HTERT RPE-1 (cell line): Measurements from ENCODE around the gene WDR13.

Experiments
- in situ Hi-C: fragments of 300-500 bp; cut with MboI; formaldehyde crosslinking; loops from 4 replicates; pipeline ENCODE4 v1.14.3; 2020; ENCODE audit warnings: low sequenced_read_pairs

Gene WDR13

DNA sequence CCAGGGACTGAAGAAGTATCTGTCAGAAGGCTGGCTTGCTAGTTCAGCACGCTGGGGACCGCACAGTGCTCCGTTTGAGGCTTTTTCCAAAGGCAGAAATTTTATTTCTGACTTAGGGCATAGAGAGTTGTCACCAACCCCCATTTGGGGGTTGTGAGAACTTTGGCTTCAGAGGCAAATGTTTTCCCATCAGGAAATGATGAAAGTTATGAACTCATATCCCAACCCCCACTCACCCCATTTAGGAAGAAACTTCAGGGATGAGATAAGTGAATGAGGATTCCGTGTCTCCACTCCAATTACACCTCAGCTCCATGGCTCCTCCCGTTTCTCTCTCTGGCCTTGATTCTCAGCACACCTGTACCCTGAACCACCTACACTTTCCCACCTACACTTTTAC is 4.3 kb upstream of the WDR13 start:
- in situ Hi-C loops, result no loop called here

DNA sequence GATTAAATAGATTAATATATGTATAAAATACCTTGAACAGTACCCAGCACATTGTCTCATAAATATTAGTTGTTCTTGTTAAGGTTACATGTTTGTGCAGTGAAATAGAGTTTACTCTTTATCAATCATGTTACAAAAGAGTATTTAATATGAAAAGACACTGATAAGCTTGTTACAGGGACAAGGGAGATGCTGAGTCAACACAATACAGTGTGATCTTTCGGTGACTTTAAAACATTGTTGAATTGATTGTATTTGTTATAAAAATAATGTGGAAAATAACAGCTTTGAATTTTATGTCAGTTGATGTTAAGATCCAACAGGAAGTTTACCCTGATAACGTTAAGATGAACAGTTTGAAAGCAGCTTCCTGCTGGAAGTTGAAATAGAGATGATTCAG is 1.4 kb upstream of the WDR13 start:
- in situ Hi-C loops, result no loop called here

DNA sequence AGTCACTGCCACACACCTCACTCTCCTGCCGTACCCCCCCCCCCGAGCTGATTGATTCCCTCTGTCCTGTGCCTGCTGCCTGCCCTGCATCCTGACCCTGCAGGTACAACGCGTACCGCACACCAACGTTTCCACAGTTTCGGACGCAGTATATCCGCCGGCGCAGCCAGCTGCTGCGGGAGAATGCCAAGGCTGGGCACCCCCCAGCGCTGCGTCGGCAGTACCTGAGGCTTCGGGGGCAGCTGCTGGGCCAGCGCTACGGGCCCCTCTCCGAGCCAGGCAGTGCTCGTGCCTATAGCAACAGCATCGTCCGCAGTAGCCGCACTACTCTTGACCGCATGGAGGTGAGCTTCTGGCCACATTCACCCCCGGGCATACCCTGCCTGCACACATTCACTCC is 1.3 kb downstream of the WDR13 start:
- in situ Hi-C loops, result no loop called here

DNA sequence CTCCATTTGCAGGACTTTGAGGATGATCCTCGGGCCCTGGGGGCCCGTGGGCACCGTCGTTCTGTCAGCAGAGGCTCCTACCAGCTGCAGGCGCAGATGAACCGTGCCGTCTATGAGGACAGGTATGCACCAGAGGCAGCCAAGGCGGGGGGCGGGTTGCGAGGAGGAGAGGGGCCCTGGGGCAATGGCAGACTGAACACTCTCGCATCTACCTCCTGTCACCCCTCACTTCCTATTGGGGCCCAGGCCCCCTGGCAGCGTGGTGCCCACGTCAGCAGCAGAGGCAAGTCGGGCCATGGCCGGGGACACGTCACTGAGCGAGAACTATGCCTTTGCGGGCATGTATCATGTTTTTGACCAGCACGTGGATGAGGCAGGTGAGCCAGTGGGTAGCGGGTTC is 2.0 kb downstream of the WDR13 start:
- in situ Hi-C loops, result no loop called here

GRCh38 chrX:48600226-48600625 is 2.9 kb downstream of the WDR13 start:
- in situ Hi-C loops, result no loop called here

- in situ Hi-C loops, result no loop called here
Measured at GRCh38 chrX:48601741-48602394, 4.6 kb downstream of the WDR13 start.

GRCh38 chrX:48604701-48605100 is 7.4 kb downstream of the WDR13 start:
- in situ Hi-C loops, result no loop called here

- in situ Hi-C loops, result no loop called here
Measured at GRCh38 chrX:48606091-48606490, 8.8 kb downstream of the WDR13 start.

- in situ Hi-C loops, result no loop called here
Measured at GRCh38 chrX:48611703-48612102, 14.4 kb downstream of the WDR13 start.

DNA sequence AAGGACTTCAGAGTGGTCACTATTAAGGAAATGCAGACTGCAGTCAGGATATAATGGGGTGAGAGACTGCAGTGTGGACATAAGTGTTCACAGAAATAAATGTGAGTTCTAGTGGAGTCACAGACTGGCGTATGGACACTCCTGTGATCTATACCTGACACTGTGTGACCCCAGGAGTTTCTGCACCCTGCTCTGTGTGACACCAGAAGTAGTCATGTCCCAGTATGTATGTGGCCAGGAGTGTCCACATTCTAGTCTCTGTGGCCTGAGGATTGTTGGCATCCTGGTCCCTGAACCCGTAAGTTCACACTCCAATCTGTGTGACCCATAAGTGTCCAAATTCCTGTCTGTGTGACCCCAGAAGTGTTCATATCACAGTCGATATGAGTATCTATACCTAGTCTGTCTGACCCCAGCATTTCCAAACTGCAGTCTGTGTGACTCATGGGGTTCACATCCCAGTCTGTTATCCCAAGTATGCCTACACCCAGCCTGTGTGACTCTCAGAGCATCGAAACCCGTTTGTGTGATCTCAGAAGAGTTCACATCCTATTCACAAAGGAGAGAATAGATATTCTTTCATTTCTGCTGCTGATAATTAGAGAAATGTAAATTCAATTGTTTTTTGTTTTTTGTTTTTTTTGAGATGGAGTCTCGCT is 16.3 kb downstream of the WDR13 start:
- in situ Hi-C loops, result no loop called here

DNA sequence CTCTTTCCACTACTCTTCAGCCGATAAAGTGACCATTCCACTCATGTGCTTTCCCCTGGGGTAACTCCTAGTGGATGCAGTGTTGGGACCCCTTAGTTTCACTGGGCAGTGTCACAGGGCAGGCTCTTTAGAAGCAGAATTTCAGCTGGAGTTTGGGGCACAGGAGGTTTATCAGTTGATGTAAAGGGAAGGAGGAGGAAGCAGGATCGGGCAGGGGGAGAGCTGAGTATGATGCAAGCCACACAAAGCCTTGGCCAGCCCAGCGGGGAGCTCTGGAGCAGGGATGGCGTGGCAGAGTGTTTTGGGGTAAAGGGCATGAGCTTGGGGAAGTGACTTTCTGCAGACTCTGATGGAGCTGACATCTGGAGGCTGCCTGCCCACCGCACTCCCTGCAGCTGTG is 19.3 kb downstream of the WDR13 start:
- in situ Hi-C loops, result no loop called here

GRCh38 chrX:48617542-48618340 is 20.4 kb downstream of the WDR13 start:
- in situ Hi-C loops, result no loop called here

DNA sequence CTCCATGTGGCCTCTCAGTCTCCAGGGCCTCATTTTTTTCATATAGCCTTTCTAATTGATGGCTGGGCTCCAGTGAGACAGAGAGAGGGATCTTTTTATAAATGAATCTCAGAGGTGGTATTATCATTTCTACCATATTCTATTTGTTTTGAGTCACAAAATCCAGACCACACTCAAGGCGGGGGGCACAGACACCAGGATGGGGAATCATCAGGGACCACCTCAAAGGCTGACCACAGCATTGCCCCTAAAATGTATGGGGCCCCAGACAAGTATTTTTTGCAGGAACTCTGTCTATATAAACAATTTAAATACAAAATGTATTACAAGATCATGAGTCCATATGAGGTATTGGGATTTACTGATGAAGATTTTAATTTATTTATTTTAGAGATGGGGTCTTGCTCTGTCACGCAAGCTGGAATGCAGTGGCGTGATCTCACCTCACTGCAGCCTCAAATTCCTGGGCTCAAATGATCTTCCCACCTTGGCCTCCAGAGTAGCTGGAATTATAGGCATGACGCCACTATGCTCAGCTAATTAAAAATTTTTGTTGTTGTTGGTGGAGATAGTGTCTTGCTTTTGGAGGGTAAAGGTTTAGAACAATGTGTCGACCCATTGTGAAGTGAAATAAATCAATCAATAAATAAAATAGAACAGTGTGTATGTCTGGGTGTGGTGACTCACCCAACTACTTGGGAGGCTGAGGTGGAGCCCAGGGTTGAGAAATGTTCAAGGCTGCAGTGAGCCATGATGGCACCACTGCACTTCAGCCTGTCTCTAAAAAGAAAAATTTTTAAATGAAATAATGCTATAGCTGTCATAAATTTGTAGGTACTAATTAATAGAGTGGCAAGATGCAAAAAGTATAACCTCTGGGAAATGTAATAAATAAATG is 29.4 kb downstream of the WDR13 start:
- in situ Hi-C loops, result no loop called here

DNA sequence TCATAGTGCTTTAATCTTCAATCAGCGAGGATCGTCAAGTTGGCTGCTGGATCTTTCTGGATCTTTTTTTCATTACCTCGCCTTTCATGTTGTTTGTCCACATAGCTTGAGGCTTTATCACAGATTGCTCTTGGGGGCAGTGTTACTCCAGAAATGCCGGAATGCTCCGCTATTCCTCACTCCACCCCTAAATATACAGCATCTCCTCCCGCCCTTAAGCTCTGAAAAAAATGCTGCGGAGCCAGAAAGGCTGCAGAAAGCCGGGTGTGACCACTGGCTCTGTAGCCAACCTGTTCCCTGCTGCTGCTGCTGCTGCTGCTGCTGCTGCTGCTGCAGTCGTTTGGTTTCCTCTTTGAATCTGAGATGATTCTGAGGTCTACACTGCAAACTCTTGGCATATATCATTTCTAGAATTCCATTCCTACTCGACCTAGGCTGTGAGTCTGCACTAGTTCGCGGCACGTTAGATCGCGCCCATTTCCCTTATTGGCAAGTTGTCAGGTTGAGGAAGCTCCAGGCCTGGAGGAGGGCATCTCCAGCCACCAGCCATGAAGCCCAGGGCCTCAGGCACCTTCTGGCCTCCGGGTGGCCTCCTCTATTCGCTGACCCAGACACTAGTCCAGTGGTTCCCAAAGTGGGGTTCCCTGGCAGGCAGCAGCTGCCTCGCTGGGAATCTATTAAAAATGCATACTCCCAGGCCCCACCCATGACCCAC is 34.2 kb downstream of the WDR13 start:
- in situ Hi-C loops, result no loop called here

DNA sequence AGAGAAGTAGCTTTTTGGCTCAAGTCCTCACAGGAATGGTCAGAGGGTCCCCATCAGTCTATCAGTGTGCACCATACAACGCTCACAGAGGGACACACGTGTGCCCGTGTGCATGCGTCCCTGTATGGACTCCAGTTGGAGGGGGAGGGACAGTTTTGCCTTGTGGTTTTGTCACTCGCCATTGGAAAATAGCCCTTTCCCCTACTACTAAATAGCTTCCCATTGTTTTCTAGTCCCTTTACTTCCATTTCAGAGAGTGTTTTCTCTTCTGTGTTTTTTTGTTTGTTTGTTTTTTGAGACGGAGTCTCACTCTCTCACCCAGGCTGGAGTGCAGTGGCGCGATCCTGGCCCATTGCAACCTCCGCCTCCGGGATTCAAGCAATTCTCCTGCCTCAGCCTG is 34.9 kb downstream of the WDR13 start:
- in situ Hi-C loops, result no loop called here

GRCh38 chrX:48636301-48636700 is 39.0 kb downstream of the WDR13 start:
- in situ Hi-C loops, result no loop called here

DNA sequence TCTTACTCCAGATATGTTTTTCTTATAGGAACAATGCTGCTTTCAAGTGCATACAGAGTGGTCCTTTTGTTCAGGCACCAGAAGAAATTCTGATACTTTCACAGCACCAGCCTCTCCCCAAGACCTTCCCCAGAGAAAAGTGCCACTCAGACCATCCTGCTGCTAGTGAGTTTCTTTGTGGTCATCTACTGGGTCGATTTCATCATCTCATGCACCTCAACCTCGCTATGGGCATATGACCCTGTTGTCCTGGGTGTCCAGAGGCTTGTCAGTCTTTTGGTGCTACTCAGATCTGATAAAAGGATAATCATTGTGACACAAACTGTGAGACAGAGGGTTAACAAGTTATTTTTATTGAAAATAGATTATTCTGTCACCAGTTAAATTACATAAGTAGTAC is 39.5 kb downstream of the WDR13 start:
- in situ Hi-C loops, result no loop called here

GRCh38 chrX:48645669-48646068 is 48.4 kb downstream of the WDR13 start:
- in situ Hi-C loops, result no loop called here

- in situ Hi-C loops, result no loop called here
Measured at GRCh38 chrX:48648336-48648751, 51.1 kb downstream of the WDR13 start.

DNA sequence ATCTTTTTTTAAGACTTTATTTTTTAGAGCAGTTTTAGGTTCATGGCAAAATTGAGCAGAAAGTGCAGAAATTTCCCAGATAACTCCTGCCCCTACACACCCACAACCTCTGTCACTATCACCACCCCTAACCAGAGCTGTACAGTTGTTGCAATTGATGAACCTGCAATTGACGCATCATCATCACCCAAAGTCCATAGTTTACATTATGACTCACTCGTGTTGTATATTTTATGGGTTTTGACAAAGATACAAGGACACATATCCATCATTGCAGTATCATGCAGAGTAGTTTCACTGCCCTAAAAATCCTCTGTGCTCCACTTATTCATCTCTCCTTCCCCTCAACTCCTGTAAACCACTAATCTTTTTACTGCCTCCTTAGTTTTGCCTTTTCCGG is 51.8 kb downstream of the WDR13 start:
- in situ Hi-C loops, result no loop called here
